Measurements from ENCODE around the gene TEDC1.

GRCh38 chr14:105484069-105484996 is 6.7 kb upstream of the TEDC1 start:
- no peak for TF ChIP-seq CTCF (IDR thresholded peaks at IDR 0.05)
- no peak for TF ChIP-seq POLR2A (IDR thresholded peaks at IDR 0.05)
